M059J (cell line): ENCODE results near the gene ANO4. TPM values are rescaled to one million over a fixed set of nuclear protein-coding genes. Genes with fewer than 3 reads are reported as not detected.

ENCODE experiments used
- total RNA-seq: library from RNA; depleted of rRNA; stranded (reverse); fragments of >200 nt; shearing (Covaris generic); gene quantifications from 2 replicates; pipeline ENCODE4 v1.2.3, GENCODE V29; 2014; rRNA removed

Gene ANO4
- total RNA-seq, 1 experiment from 2014 or later, result 0.69 TPM

Other genes starting within 250 kb of the ANO4 start
- gene GAS2L3, start 221.1 kb upstream of the ANO4 start, total RNA-seq, result 32.8 and 38.6 TPM in 2 replicates